Heart right ventricle (tissue), 16 donors: ENCODE measurements around the gene MORF4L1. TPM values are rescaled to one million over a fixed set of nuclear protein-coding genes. Genes with fewer than 3 reads are reported as not detected.

Experiments used
- ATAC-seq, 8 donors: fragments of 200-7000 bp; cut with Tn5 transposase; one replicate each; pipeline ENCODE4 v1.9.1; 2020; ENCODE audit warnings: mild to moderate bottlenecking in 8 of 8, moderate library complexity in 8 of 8, moderate number of reproducible peaks in 1 of 8
- DNase-seq, 2 donors: peaks; one replicate each; pipeline ENCODE4 v3.0.0-alpha.2; 2020
- H3K27ac ChIP-seq, 10 donors: fragments of 200-600 bp; sonication (generic) in 2 of 10; one replicate each; pipeline versions ENCODE4 v1.5.0 to v1.8.0; 2020 to 2022; ENCODE audit warnings: mild to moderate bottlenecking in 3 of 10
- H3K27me3 ChIP-seq, 7 donors: fragments of 200-600 bp; one replicate each; pipeline ENCODE4 v1.8.0; 2021 to 2022; ENCODE audit warnings: mild to moderate bottlenecking in 2 of 7
- H3K36me3 ChIP-seq, 9 donors: fragments of 200-600 bp; sonication (generic) in 1 of 9; one replicate each; pipeline versions ENCODE4 v1.5.0 to v1.8.0; 2020 to 2022; ENCODE audit warnings: mild to moderate bottlenecking in 2 of 9
- H3K4me1 ChIP-seq, 9 donors: fragments of 200-600 bp; sonication (generic) in 1 of 9; one replicate each; pipeline versions ENCODE4 v1.5.0 to v1.8.0; 2020 to 2022; ENCODE audit warnings: mild to moderate bottlenecking in 4 of 9
- H3K4me3 ChIP-seq, 10 donors: fragments of 200-600 bp; sonication (generic) in 2 of 10; one replicate each; pipeline versions ENCODE4 v1.5.0 to v1.8.0; 2020 to 2022; ENCODE audit warnings: mild to moderate bottlenecking in 7 of 10, moderate library complexity in 2 of 10
- H3K9me3 ChIP-seq, 11 donors: fragments of 200-600 bp in 10 of 11; sonication (generic) in 2 of 11; one replicate each; pipeline versions ENCODE4 v1.5.0 to v1.8.0; 2013 to 2022; ENCODE audit warnings: mild to moderate bottlenecking in 2 of 11, control low read depth in 1 of 11, moderate library complexity in 1 of 11
- CTCF ChIP-seq, 9 donors: fragments of 200-600 bp; sonication (generic) in 2 of 9; IDR thresholded peaks; one replicate each; pipeline versions ENCODE4 v1.5.0 to v1.8.0; 2021 to 2022; ENCODE audit warnings: antibody characterized with exemption in 9 of 9, mild to moderate bottlenecking in 5 of 9, moderate library complexity in 1 of 9
- WGBS, 2 donors: extraction: QIAGEN DNeasy Blood & Tissue Kit; methylation state at CpG; one replicate each; pipeline ENCODE4 v1.1.7; 2013; ENCODE audit warnings: inconsistent platforms in 1 of 2; 5-methylcytosine and 5-hydroxymethylcytosine counted together
- intact Hi-C, 10 donors: fragments of 100-400 bp; cut with DNase I; formaldehyde crosslinking; loops; one replicate each; pipeline versions ENCODE4 v1.11.1 to v1.14.2; 2022
- polyA plus RNA-seq, 2 donors: library from polyadenylated mRNA; stranded (reverse); fragments of 200-250 nt; gene quantifications; one replicate each; pipeline ENCODE4 v1.2.3, GENCODE V29; 2013
- total RNA-seq, 10 donors: library from RNA; stranded (reverse); fragmentation: NEBNext Ultra II Directional in 3 of 10; extraction: Animal tissue kit (Norgen Biotek cat#: 25700) in 3 of 10; gene quantifications; one replicate each; pipeline versions ENCODE4 v1.2.1 to v1.2.4, GENCODE V29; 2021 to 2023
- donor health status: Arrhythmogenic right ventricular cardiomyopathy.
- donor health status: ischemic (EF 13 %, LVEDD 7.1; RV severe dilation, severe dysfunction).
- donor health status: healthy with polysubstance abuse.
- donor health status: DM: no; HTN: yes; CAD: no.
- donor health status: DM: no; HTN: no; CAD: no.
- donor health status: ischemic (EF 25% LVEDD 6.9; RV normal size, moderate dysfunction).
- donor health status: ischemic (EF 25% LVEDD 5.7; RV mildly dilated, moderate dysfunction).
- donor health status: healthy.
- donor health status: DM: yes; HTN: yes; CAD: no.
- donor health status: Ischemic cardiomyopathy.
- donor health status: ischemic (EF 35%, LVEDD 5.7; RV mildly dilated, moderate dysfunction).
- donor health status: nonischemic (EF 11% LVEDD 7.7; RV severe dilation, severe dysfunction).
- donor health status: DM: yes; HTN: yes; CAD: no.
- donor health status: PGD.
- donor health status: ischemic (EF 29% LVEDD 5.4; RV normal size, mild dysfunction).
- donor health status: nonischemic (EF 23%, LVEDD 6.1; RV moderate dilation, normal function).

Gene MORF4L1
- total and polyA plus RNA-seq, 12 donors = 119 to 399 (median 361) TPM

- TF ChIP-seq CTCF (IDR thresholded peaks at IDR 0.05) = no peak
- Histone ChIP-seq H3K36me3 (no peaks in the 10 kb centered on the region), H3K27ac (no peak overlapping the region), H3K4me1 (peaks cover 0 to 40% (median 5%) of the 10 kb centered on the region in 9 donors), H3K4me3 (peak overlapping the region in 7 of 10 donors; percentile 16 to 42 (median 31)), H3K27me3 (peaks cover 0 to 16% (median 0%) of the 10 kb centered on the region in 7 donors), H3K9me3 (no peaks in the 10 kb centered on the region)
- ATAC-seq (no peak), DNase-seq (no peak)
- 85 to 87% methylated on average over 73 of the region's 73 CpGs for whole genome bisulfite sequencing, 2 donors
- intact Hi-C loops = no loop called here
These were observed 41.2 kb upstream of the MORF4L1 start for GRCh38 chr15:78831229-78832207.

- ATAC-seq (no peak), DNase-seq (no peak)
- Histone ChIP-seq H3K27me3 (peaks cover 0 to 6% (median 0%) of the 10 kb centered on the region in 7 donors), H3K4me1 (peaks cover 0 to 14% (median 0%) of the 10 kb centered on the region in 9 donors), H3K9me3 (no peaks in the 10 kb centered on the region), H3K36me3 (no peaks in the 10 kb centered on the region), H3K4me3 (no peak overlapping the region), H3K27ac (no peak overlapping the region)
- intact Hi-C loops = no loop called here
- WGBS, 2 donors = 95 to 100% methylated on average over 1 of the region's 1 CpG
- no peak for TF ChIP-seq CTCF (IDR thresholded peaks at IDR 0.05)
These were observed 36.4 kb upstream of the MORF4L1 start for GRCh38 chr15:78836333-78836732.

- H3K27me3 ChIP-seq = no peaks in the 10 kb centered on the region
- H3K4me1 ChIP-seq = peaks cover 0 to 9% (median 0%) of the 10 kb centered on the region in 9 donors
- H3K36me3 ChIP-seq = no peaks in the 10 kb centered on the region
- 48 to 75% methylated on average over 2 of the region's 2 CpGs for WGBS, 2 donors
- no peaks in the 10 kb centered on the region for H3K9me3 ChIP-seq
- DNase-seq = no peak
- no peak overlapping the region for H3K27ac ChIP-seq
- ATAC-seq = no peak
- TF ChIP-seq CTCF (IDR thresholded peaks at IDR 0.05) = no peak
- H3K4me3 ChIP-seq = no peak overlapping the region
- intact Hi-C loops = no loop called here
These were observed 35.6 kb upstream of the MORF4L1 start for GRCh38 chr15:78837131-78837530.

- no peaks in the 10 kb centered on the region for H3K27me3 ChIP-seq
- H3K27ac ChIP-seq = no peak overlapping the region
- peaks cover 0 to 5% (median 0%) of the 10 kb centered on the region in 9 donors for H3K4me1 ChIP-seq
- no peaks in the 10 kb centered on the region for H3K9me3 ChIP-seq
- H3K4me3 ChIP-seq = no peak overlapping the region
- intact Hi-C loops = no loop called here
- WGBS, 2 donors = 91 to 95% methylated on average over 8 of the region's 8 CpGs
- DNase-seq (no peak), ATAC-seq (no peak)
- no peak for TF ChIP-seq CTCF (IDR thresholded peaks at IDR 0.05)
- no peaks in the 10 kb centered on the region for H3K36me3 ChIP-seq
These were observed 35.1 kb upstream of the MORF4L1 start for GRCh38 chr15:78837543-78837942.
